ENCODE data around the gene NEURL4. TPM values are rescaled to one million over a fixed set of nuclear protein-coding genes. Genes with fewer than 3 reads are reported as not detected.

NEURL4 gene
- total and polyA plus RNA-seq, 2 experiments from 2014 or later: 6.3 to 42.3 TPM

- DNase-seq (ENCODE audit: low spot score): no peak
- ATAC-seq: no peak
- Histone ChIP-seq H3K27me3 (ENCODE audit: insufficient read depth) (no peaks in the 10 kb centered on the region), H3K36me3 (ENCODE audit: insufficient read depth) (peaks cover 24% of the 10 kb centered on the region), H3K79me2 (replicated peaks; ENCODE audit: insufficient read depth) (peaks cover 14% of the 10 kb centered on the region), H3F3A (replicated peaks; ENCODE audit: low read depth) (peaks cover 15% of the 10 kb centered on the region; the same call in 1 of the 2 replicates), H2AFZ (no peak overlapping the region), H3K27ac (ENCODE audit: low read depth) (no peak overlapping the region), H3K4me2 (no peak overlapping the region), H4K20me1 (replicated peaks; ENCODE audit: insufficient read depth) (no peaks in the 10 kb centered on the region), H3K9me2 (ENCODE audit: insufficient read depth) (no peaks in the 10 kb centered on the region), H3K4me3 (no peak overlapping the region), H3K4me1 (ENCODE audit: insufficient read depth) (peaks cover 5% of the 10 kb centered on the region; the same call in 1 of the 2 replicates)
- H3K36me3 Mint-ChIP-seq (ENCODE audit: low read depth): peaks cover 61% of the 10 kb centered on the region
- TF ChIP-seq POLR2AphosphoS5 (IDR thresholded peaks at IDR 0.05; ENCODE audit: low read depth) (0 out of 2 replicates have a peak, but pooled peaks have one; percentile 11), EZH2 (IDR thresholded peaks at IDR 0.05; ENCODE audit: low read depth, unreplicated experiment) (no peak)
- H3K4me1 Mint-ChIP-seq: peaks cover 10% of the 10 kb centered on the region
- H3K4me3 Mint-ChIP-seq: no peak overlapping the region
- H3K27me3 Mint-ChIP-seq (ENCODE audit: insufficient read depth, low read depth, poor library complexity): peaks cover 5% of the 10 kb centered on the region
- H3K9me3 Mint-ChIP-seq: no peaks in the 10 kb centered on the region
- no peak overlapping the region for H3K27ac Mint-ChIP-seq
Observed at GRCh38 chr17:7324438-7324779, 4.7 kb downstream of the NEURL4 start.

- H3K9me2 ChIP-seq (ENCODE audit: insufficient read depth): no peaks in the 10 kb centered on the region
- no peak overlapping the region for H3K4me3 ChIP-seq
- no peaks in the 10 kb centered on the region for H3K9me3 Mint-ChIP-seq
- peaks cover 29% of the 10 kb centered on the region for H3K36me3 ChIP-seq (ENCODE audit: insufficient read depth)
- no peak overlapping the region for H3K27ac ChIP-seq (ENCODE audit: low read depth)
- no peaks in the 10 kb centered on the region for H3K27me3 ChIP-seq (ENCODE audit: insufficient read depth)
- H3K27ac Mint-ChIP-seq: no peak overlapping the region
- peaks cover 63% of the 10 kb centered on the region for H3K36me3 Mint-ChIP-seq (ENCODE audit: low read depth)
- TF ChIP-seq REST (IDR thresholded peaks at IDR 0.05; ENCODE audit: unreplicated experiment): no peak
- TF ChIP-seq CREB1 (CRISPR knock-in tag; IDR thresholded peaks at IDR 0.05; ENCODE audit: low read depth): no peak
- peak; percentile 87 to 91 for TF ChIP-seq CTCF (conservative IDR thresholded peaks at IDR 0.05; ENCODE audit: low read depth in 2 of 2)
- DNase-seq (ENCODE audit: low spot score): peak; percentile 86
- no peak overlapping the region for H2AFZ ChIP-seq
- peaks cover 5% of the 10 kb centered on the region; the same call in 1 of the 2 replicates for H3K4me1 ChIP-seq (ENCODE audit: insufficient read depth)
- peaks cover 10% of the 10 kb centered on the region for H3K4me1 Mint-ChIP-seq
- peaks cover 14% of the 10 kb centered on the region for H3K79me2 ChIP-seq (replicated peaks; ENCODE audit: insufficient read depth)
- H3K4me3 Mint-ChIP-seq: no peak overlapping the region
- H3K4me2 ChIP-seq: no peak overlapping the region
- ATAC-seq: peak; percentile 86
- peaks cover 16% of the 10 kb centered on the region; the same call in 1 of the 2 replicates for H3F3A ChIP-seq (replicated peaks; ENCODE audit: low read depth)
- H4K20me1 ChIP-seq (replicated peaks; ENCODE audit: insufficient read depth): no peaks in the 10 kb centered on the region
- H3K27me3 Mint-ChIP-seq (ENCODE audit: insufficient read depth, low read depth, poor library complexity): peaks cover 3% of the 10 kb centered on the region
Observed at GRCh38 chr17:7323731-7324437, 5.3 kb downstream of the NEURL4 start.

Measured in GM23338 (cell line).